Measurements from ENCODE around the gene TMEM235. TPM values are rescaled to one million over a fixed set of nuclear protein-coding genes. Genes with fewer than 3 reads are reported as not detected.

Gene TMEM235
- total and polyA plus RNA-seq, 9 of the 15 experiments (the other 6 are each of a cell fraction or from before 2014, with no cell fraction given) = not detected

DNA sequence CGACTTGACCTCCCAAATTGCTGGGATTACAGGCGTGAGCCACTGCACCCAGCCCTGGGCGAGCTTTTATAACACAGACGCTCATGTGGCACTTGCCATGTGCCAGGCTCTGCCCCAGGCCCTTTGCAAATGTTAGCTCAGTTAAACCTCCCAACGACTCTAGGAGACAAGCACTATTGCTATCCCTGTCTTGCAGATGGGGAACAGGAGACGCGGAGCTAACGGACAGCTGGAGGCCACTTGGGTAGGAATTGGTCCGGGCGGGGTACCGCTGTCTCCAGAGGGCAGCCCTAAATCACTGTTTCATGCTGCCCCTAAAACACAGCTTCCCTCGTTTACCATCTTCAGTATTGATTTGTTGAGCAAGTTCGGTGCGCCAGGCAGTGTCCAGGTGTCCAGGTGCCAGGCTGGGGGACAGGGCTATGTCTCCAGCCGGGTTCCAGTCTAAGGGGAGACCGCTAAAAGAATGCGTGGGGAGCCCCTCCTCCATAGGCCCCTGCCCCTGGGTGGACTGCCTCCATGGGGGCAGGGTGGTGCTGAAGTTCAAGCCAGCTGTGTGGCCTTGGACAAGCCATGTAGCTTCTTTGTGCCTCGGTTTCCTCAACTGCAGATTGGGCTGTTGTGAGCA, 23.7 kb downstream of the TMEM235 start:
- peak overlapping the region; percentile 7; the same call in 1 of the 2 replicates for H3K4me2 ChIP-seq (ENCODE audit: insufficient read depth, low read length)
- ATAC-seq = no peak
- POLR2A ChIA-PET = interaction anchor here (0.6 to 1.1 kb wide), 7 partner anchors 8 to 167 kb away, joined by 3 to 5 read pairs (median 4); no protein-coding TSS in a partner anchor
- CTCF ChIA-PET (ENCODE audit: low intra/inter-chr PET ratio) = interaction anchor here (0.6 kb wide), 1 partner anchor 61 kb away, joined by 3 read pairs; no protein-coding TSS in a partner anchor
- H3K9ac ChIP-seq (ENCODE audit: insufficient read depth in 1 of 2, low read depth in 2 of 2, low read length in 2 of 2) = no peak overlapping the region
- no peak overlapping the region for H3K4me3 ChIP-seq
- intact Hi-C loops (cut with micrococcal nuclease) (no loop called here), in situ Hi-C loops (cut with MboI) (no loop called here)
- peak in 1 of 4 experiments; percentile 6 for DNase-seq (ENCODE audit: extremely low read depth in 1 of 4, low spot score in 3 of 4)
- no TSS peak for BruUV-seq (replicated peaks)
- no peaks in the 10 kb centered on the region for H3K9me1 ChIP-seq (ENCODE audit: control insufficient read depth, insufficient read depth, low read length)
- H3K36me3 ChIP-seq (ENCODE audit: control insufficient read depth, insufficient read depth, low read length) = no peaks in the 10 kb centered on the region
- H3K79me2 ChIP-seq (ENCODE audit: control insufficient read depth, insufficient read depth, low read length) = peaks cover 25% of the 10 kb centered on the region
- no peak for FAIRE-seq
- H3K27ac ChIP-seq (ENCODE audit: extremely low read depth, low read depth, low read length) = peak overlapping the region; percentile 23; the same call in 1 of the 3 replicates
- 88% methylated on average over 18 of the region's 18 CpGs for WGBS (ENCODE audit: insufficient coverage, low coverage, missing lambda C conversion rate)
- H4K20me1 ChIP-seq (replicated peaks; ENCODE audit: control insufficient read depth, insufficient read depth, low read length) = no peaks in the 10 kb centered on the region
- H3K27me3 ChIP-seq (ENCODE audit: control insufficient read depth in 2 of 2, insufficient read depth in 2 of 2, low read length in 2 of 2) = no peaks in the 10 kb centered on the region
- no peaks in the 10 kb centered on the region for H3K9me3 ChIP-seq (replicated peaks; ENCODE audit: control insufficient read depth, insufficient read depth, low read depth, low read length)
- no peak overlapping the region for H2AFZ ChIP-seq (ENCODE audit: low read depth, low read length)
- H3K4me1 ChIP-seq (replicated peaks in 1 of 2; ENCODE audit: control insufficient read depth in 2 of 2, insufficient read depth in 2 of 2, low read length in 2 of 2) = peaks cover 64 to 95% of the 10 kb centered on the region in 2 experiments
- TF ChIP-seq SMAD1 (IDR thresholded peaks at IDR 0.05; ENCODE audit: low read depth, low read length, partially characterized antibody) = no peak
- TF ChIP-seq TGIF2 (CRISPR knock-in tag; IDR thresholded peaks at IDR 0.05) = no peak
- TF ChIP-seq CTCF (IDR thresholded peaks at IDR 0.05 in 2 of 3, conservative IDR thresholded peaks at IDR 0.05 in 1 of 3; ENCODE audit: insufficient read depth in 2 of 3, low read depth in 1 of 3, low read length in 3 of 3) = no peak
- no peak for TF ChIP-seq PTTG1 (tag; IDR thresholded peaks at IDR 0.05; ENCODE audit: low read depth)
- TF ChIP-seq BCOR (IDR thresholded peaks at IDR 0.05) = 0 out of 2 replicates have a peak, but pooled peaks have one; percentile 20
- TF ChIP-seq MAZ (CRISPR knock-in tag; conservative IDR thresholded peaks at IDR 0.05 in 1 of 2, IDR thresholded peaks at IDR 0.05 in 1 of 2) = no peak
- TF ChIP-seq CBX3 (IDR thresholded peaks at IDR 0.05; ENCODE audit: borderline replicate concordance in 1 of 2, low read length in 2 of 2) = no peak
- TF ChIP-seq LEF1 (IDR thresholded peaks at IDR 0.05) = no peak
- 0 out of 4 replicates have a peak, but pooled peaks of 1 of the 2 experiments have one; percentile 2 for TF ChIP-seq TRIM24 (IDR thresholded peaks at IDR 0.05)
- no peak for TF ChIP-seq ZFP30 (CRISPR knock-in tag; IDR thresholded peaks at IDR 0.05; ENCODE audit: borderline replicate concordance)
- TF ChIP-seq ZBTB26 (CRISPR knock-in tag; IDR thresholded peaks at IDR 0.05) = no peak
- no peak for TF ChIP-seq ZNF174 (CRISPR knock-in tag; IDR thresholded peaks at IDR 0.05)
- TF ChIP-seq ZNF217 (CRISPR knock-in tag; IDR thresholded peaks at IDR 0.05) = no peak
- TF ChIP-seq RNF2 (IDR thresholded peaks at IDR 0.05) = no peak
- TF ChIP-seq, protein P1, sequence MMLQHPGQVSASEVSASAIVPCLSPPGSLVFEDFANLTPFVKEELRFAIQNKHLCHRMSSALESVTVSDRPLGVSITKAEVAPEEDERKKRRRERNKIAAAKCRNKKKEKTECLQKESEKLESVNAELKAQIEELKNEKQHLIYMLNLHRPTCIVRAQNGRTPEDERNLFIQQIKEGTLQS (IDR thresholded peaks at IDR 0.05) = no peak
- TF ChIP-seq, protein P1 (CRISPR knock-in tag; conservative IDR thresholded peaks at IDR 0.05) = no peak
- TF ChIP-seq ZNF77 (CRISPR knock-in tag; IDR thresholded peaks at IDR 0.05) = no peak
- TF ChIP-seq SREBF2 (CRISPR knock-in tag; IDR thresholded peaks at IDR 0.05) = no peak
- TF ChIP-seq ELK3 (CRISPR knock-in tag; IDR thresholded peaks at IDR 0.05) = no peak
